Stromal cell of bone marrow (primary cell): Measurements from ENCODE around the gene KPNA1.
A peak's percentile ranks its signal among the peaks of the same experiment; 100 is the strongest.
"Not testable (repeated sequence)": the region's sequence is repeated elsewhere in the genome, so short reads cannot be mapped to it uniquely, and the experiment has no call there.

ENCODE experiments used
- DNase-seq: peaks from one replicate; pipeline ENCODE4 v3.0.0-alpha.2; 2012; ENCODE audit warnings: low read depth

Gene KPNA1

DNA sequence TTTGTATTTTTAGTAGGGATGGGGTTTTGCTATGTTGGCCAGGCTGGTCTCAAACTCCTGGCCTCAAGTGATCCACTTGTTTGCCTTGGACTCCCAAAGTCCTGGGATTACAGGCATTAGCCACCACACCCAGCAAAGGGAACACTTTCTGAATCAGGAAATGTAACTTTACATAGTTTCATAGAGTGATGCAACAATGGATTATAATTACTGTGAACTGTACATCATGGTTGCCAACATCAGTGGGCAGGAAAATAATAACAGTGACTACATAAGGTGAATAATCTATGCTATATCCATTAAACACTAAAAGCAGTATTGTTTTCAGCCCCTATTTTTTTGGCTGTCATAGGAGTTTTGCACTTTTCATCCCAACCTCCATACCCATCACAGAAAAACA is 5.0 kb upstream of the KPNA1 start:
- no peak for DNase-seq

DNA sequence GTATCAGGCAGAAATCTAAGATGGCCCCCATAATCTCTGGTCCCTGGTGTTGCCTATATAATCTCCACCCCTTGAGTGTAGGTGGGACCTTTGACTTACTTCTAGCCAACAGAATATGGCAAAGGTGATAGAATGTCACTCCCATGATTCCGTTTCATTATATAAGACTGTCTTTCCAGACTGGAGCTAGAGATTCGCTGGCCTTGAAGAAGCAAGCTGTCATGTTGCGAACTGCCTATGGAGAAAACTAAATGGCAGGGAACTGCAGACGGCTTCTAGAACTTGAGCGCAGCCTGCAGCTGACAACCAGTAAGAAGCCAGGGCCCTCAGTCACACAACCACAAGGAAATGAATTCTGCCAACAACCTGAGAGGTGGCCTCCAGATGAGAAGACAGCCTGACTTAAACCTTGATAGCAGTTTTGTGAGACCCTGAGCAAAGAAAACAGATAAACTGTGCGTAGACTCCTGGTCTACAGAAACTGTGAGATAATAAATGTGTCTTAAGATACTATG is 2.2 kb upstream of the KPNA1 start:
- DNase-seq, result no peak

DNA sequence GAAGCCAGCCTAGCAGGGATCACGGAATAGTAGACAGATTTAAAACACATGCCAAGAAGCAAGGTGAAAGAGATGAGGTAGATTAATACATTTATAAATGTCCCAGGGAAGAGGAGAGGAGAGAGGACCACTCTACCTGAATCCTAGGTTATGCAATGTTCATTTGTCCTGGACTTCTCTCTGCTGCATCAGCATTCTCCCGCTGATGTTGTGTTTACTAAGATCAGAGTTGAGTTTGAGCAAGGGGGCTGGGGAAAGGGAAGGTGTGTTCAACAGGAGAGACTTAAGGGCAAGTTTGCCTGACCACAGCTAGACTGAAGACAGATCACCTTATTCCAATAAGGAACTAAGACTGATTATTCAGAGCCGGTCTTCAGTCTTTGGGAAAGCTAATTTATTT is 1.1 kb upstream of the KPNA1 start:
- DNase-seq, result no peak

DNA sequence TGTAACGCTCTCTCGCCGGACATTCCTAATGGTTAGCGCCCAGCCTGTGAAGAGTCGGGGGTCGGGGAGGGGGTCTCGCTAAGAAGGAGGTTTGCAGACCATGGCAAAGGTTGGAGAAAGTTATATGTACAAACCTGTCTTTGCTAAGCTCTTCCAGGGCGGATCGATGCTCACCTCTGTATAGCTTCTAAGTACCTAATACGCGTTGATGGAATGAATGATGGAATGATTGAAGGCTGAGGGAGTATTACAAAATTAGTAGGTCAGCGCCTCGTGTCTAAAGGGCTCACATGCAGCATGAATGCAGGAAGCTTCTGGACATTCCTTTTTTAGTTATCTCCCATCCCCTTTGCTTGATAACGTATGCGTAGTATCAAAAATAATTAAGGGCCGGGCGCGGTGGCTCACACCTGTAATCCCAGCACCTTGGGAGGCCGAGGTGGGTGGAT is 305 bp upstream of the KPNA1 start:
- no peak for DNase-seq

DNA sequence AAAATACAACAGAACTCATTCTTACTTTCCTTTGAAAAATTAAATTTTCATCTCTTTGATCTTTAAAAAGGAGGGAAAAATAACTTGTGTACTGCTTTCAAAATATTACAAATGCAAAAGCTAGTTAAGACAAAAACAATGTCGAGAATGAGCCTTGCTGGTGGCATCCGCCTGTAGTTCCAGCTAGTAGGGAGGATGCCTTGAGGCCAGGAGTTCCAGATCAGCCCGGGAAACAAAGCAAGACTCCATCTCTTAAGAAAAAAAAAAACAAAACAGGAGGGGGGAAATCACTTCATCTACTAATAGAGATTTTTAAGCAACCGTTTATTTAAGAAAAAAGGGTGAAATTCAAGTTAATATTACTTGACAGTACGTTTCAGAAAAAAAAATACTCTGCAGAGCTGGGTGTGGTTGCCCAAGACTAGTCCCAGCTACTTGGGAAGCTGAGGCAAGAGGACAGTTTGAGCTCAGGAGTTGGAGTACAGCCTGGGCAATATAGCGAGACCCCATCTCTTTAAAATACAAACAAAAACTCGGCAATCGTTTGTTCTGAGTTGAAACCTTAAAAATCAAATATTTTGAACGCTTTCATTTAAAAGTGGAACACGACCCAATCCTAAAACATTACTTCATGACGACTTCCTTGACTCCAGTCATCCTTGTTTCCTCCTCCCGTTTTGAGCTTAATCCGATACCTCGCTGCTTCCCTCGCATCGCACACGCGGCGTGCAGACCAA is 1.2 kb downstream of the KPNA1 start:
- no peak for DNase-seq

DNA sequence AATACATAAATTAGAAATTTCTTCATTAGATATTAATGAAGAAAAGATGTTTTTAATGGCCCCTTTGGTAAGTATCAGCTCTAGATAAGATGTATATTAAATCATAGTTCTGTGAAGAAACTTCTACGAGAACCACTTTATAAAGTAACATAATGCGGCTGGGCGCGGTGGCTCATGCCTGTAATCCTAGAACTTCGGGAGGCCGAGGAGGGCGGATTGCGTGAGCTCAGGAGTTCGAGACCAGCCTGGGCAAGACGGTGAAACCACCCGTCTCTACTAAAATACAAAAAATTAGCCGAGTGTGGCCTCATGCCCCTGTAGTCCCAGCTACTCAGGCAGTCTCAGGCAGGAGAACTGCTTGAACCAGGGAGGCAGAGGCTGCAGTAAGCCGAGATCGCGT is 2.5 kb downstream of the KPNA1 start:
- DNase-seq, result no peak

DNA sequence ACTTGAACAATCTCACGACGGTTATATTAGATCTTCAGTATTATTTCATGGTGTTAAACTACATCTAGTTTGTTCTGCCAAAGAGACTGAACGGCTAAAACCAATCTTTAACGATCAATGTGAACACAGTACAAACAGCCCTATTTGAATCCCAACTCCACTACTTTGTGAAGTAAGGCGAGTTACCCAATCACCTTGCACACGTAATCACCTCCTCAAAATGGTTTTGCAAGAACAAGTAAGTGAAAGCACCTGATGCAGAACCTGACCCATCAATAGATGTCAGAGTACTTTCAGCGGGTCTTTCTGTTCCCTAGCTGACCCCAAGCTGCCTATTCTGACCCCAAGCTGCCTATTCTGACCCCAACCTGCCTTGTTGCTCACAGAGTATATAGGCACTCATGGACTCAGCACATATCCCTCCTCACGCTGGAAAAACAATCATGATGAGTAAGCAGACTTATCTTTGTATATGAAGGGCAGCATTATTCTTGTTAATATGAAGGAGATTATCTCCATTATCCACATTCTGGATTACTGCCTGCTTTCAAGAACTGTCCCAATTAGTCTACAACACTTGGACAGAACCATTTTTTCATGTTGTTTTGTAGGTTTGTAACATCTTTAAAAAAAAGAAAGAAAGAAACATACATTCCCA is 3.7 kb downstream of the KPNA1 start:
- DNase-seq, result no peak

DNA sequence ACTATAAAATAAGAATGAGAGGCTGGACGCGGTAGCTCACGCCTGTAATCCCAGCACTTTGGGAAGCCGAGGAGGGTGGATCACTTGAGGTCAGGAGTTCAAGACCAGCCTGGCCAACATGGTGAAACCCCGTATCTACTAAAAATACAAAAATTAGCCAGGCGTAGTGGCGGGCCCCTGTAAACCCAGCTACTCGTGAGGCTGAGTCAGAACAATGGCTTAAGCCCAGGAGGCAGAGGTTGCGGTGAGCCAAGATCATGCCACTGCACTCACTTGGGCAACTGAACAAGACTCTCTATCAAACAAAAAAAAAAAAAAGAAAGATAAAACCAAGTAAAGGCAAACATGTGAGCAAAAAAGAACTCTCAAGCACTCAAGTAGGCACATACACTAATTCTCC is 5.8 kb downstream of the KPNA1 start:
- peak; percentile 35 for DNase-seq

DNA sequence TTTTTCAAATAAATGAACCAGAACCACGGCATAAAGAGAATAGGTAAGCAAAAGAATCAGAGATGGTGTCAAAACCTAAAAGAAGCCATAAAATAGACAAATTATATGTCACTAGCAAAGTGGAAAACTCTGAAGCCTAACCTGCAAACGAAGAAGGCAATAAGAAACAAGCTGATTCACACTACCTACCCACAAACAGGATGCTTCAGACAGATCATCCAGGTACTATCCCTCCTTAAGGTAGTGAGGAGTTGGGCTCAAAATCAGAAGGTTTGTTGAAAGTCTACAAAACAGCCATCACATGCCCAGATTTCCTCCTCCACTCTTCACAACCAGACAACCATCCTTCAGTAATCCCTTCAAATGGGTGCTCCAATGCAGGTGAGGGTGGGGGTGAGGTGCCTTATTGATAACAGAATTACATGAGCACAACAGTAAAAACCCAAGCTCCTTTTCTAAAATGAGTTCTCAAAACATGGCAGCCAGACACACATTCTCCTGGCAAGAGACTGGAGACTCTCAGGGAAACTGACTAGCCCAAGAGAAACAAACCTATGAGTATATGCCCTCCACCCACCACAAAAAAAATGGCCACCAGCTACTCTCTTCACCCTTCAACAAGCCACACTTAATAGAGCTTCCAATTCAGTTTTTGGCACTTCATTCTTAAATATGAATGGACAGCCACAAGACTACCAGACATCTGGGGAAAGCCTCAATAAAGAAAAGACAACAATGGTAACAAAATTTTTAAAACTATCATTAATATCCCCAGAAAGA is 6.4 kb downstream of the KPNA1 start:
- DNase-seq, result no peak

DNA sequence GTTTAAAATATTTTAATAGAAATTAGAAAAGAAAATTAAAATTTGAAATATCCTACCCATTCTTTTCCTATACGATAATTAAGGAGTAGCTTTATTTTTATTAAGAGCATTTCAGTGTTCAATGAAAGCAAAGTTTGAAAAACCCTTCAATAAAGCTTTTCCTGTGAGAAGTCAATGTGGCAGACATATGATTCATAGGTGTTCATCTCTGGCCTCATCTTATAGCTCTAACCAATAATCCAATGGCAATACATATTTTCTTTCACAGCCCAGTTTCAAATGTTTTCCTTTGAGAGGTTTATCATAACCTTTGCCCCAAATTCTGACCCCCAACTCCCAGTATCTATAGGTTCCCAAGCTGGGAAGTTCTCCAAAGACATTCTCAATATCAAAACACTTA is 8.3 kb downstream of the KPNA1 start:
- DNase-seq, result no peak

DNA sequence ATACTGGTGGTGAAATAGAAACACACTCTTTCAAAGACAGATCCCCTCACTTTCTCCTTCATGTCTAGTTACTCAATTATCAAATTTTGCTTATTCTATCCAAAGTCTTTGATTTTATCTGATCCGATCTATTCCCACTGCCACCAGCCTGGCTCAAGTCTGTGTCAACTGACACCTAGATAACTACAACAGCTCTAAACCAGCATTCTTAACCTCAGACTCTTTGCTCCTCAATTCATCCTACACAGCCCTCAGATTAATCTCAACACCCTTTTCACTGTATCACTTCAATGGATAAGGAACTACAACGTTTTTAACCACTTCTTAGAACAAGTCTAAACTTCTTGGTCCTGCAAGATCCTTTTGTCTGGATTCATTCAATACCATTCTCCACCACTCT is 9.1 kb downstream of the KPNA1 start:
- no peak for DNase-seq

DNA sequence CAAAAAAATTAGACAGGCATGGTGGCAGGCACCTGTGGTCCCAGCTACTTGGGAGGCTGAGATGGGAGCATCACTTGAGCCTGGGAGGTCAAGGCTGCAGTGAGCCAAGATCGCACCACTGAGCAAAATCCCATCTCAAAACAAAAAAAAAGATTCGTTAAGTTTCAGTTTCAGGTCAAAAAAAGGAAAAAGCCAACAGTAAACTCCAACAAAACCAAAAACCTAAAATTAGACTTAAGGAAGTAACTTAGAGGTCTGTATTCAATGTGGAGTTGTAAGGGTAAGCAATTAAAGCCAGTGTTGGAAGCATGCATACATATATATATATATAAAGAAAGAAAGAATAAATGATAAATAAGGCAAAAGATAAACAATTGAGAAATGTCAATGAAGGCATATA is 11.8 kb downstream of the KPNA1 start:
- no peak for DNase-seq

DNA sequence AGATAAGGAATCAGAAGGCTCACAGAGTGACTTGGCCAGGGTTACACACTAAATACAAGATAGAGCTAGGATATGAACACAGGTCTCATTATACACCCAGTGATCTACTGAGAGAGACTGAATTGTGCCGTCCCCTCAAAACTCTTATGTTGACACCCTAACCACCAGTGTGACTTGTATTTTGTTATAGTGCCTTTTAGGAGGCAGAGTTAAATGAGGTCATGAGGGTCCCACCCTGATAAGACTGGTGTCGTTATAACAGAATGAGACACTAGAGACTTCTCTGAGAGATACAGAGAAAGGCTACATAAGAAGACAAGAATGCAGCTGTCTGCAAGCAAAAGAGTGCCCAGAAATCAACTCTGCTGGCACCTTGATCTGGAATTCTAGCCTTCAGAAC is 12.6 kb downstream of the KPNA1 start:
- no peak for DNase-seq

DNA sequence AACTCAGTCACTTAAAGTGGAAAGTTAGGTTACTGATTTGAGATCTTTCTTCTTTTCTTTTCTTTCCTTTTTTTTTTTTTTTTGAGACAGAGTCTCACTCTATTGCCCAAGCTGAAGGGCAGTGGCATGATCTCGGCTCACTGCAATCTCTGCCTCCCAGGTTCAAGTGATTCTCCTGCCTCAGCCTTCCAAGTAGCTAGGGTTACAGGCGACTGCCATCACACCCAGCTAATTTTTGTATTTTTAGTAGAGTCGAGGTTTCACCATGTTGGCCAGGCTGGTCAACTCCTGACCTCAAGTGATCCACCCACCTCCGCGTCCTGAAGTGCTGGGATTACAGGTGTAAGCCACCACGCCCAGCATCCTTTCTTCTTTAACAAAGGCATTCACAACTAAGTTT is 13.8 kb downstream of the KPNA1 start:
- not testable (repeated sequence) for DNase-seq

DNA sequence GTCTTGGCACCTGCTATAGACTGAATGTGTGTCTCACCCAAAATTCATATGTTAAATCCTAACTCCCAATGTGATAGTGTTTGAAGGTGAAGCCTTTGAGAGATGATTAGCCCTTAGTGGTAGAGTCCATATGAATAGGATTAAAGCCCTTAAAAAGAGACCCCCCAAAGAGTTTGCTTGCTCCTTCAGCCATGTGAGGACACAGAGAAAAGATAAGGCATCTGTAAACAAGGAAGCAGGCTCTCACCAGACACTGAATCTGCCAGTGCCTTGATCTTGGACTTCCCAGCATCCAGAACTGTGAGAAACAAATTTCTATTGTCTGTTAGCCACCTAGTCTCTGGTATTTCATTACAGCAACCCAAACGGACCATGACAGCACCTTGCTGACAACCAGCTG is 16.6 kb downstream of the KPNA1 start:
- no peak for DNase-seq

DNA sequence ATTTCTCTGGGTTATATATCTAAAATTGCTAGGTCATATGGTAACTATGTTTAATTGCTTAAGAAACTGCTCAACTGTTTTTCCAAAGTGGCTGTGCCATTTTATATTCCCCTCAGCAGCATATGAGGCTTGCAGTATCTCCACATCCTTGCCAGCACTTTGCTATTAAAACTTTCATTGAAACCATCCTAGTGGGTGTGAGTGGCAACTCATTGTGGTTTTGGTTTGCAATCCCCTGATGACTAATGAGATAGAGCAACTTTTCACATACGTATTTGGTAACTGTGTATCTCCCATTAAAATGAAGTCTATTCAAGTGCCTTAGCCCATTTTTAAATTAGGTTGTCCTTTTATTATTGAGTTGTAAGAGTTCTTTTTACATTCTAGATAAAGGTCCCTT is 17.3 kb downstream of the KPNA1 start:
- peak; percentile 91 for DNase-seq

DNA sequence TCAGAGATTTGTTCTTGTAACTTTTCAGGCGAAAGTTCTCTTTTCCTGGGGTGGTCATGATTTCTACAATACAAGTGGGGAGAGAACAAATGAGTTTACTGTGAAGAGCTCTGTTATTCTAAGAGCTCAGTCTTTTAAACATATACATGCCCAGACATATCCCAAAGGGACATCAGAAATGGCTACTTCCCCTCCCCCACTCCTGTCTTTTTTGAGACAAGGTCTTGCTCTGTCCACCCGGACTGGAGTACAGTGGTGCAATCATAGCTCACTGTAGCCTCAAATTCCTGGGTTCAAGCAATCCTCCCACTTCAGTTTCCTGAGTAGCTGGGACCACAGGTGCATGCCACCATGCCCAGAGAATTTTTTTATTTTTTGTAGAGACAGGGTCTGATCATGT is 18.2 kb downstream of the KPNA1 start:
- DNase-seq, result no peak

DNA sequence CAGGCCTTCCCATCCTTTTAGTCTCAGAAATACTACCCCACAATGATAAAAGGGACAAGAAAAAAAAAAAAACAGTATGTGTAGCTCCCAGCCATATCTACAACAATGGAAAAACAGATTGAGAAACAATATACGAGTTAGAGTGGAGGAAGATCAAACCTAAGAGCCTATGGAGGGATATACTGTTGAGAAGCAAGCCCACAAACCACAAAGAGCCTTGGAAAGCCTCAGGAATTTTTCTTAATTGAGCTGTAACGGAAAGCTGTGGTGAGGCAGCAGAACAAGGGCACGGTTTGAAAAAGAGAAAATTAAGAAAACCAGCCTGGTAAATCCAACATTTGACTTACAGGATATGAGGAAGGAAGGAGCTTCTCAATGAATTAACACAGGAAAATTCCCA is 21.4 kb downstream of the KPNA1 start:
- DNase-seq, result peak; percentile 33

DNA sequence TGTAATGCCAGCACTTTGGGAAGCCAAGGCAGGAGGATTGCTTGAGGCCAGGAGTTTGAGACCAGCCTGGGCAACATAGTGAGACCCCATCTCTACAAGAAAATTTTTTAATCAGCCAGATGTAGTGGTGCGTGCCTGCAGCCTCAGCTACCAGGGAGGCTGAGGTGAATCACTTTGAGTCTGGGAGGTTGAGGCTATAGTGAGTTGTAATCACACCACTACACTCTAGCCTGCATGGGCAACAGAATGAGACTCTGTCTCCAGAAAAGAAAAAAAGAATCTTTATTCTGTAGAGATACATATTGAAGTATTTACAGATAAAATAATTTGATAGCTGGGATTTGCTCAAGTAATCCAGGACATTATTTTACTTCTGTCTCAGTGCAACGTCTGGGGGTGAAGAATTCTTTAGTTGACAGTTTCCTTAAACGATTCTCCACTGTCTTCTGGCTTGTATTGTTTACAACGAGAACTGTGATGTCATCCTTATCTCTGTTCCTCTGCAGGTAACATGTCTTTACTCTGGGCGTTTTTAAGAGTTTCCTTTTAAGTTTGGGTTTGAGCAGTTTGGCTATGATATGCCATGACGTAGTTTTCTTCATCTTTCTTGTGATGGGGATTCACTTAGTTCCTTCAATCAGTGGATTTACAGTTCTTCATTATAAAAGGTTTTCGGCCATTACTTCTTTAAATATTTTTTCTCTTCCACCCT is 26.3 kb downstream of the KPNA1 start:
- DNase-seq, result no peak

DNA sequence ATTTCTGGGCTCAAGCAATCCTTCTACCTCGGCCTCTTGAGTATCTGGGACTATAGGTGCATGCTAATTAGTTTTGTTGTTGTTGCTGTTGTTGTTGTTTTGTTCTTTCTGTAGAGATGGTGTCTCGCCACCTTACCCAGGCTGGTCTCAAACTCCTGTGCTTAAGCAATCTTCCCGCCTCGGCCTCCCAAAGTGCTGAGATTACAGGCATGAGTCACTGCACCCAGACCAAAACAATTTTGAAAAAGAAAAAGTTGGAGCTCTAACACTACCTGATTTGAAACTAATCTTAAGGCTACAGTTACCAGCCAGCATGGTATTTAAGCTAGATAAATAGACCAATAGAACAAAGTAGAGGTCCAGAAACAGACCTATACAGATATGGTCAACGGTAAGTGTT is 29.8 kb downstream of the KPNA1 start:
- DNase-seq, result no peak

DNA sequence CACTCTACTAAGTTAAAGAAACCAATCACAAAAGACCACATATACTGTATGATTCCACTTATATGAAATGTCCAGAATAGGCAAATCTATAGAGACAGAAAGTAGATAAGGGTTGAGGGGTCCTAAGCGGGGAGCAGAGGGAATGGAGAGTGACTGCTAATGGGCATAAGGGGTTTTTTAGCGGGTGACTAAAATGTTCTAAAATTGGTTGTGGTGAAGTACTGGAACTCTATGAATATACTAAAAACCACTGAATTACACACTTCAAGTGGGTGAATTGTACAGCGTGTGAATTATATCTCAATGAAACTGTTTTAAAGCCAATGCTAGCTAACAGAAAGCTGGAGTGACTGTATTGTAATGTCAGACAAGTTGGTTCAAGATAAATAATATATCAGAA is 33.3 kb downstream of the KPNA1 start:
- DNase-seq, result no peak

DNA sequence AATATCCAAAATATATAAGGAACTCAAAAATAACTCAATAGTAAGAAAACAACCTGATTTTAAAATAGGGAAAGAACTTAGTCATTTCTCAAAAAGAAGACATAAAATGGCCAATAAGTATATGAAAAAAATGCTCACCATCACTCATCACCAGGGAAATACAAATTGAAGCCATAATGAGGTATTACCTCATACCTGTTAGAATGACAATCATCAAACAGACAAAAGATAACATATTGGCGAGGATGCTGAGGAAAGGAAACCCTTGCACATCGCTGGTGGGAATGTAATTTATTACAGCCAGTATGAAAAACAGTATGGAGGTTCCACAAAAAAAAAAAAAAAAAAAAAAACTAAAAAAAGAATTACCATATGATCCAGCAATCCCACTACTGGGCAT is 38.2 kb downstream of the KPNA1 start:
- no peak for DNase-seq
